Lung microvascular endothelial cell (primary cell): Measurements from ENCODE around the gene IRGQ. TPM values are rescaled to one million over a fixed set of nuclear protein-coding genes. Genes with fewer than 3 reads are reported as not detected.
"Not testable (repeated sequence)": the region's sequence is repeated elsewhere in the genome, so short reads cannot be mapped to it uniquely, and the experiment has no call there.

ENCODE experiments used
- DNase-seq, 2 donors: peaks; one replicate each; pipeline versions ENCODE4 v3.0.0 to v3.0.0-alpha.2; 2010; ENCODE audit warnings: low read depth in 2 of 2
- total RNA-seq: library from RNA; depleted of rRNA; stranded (reverse); fragments of >200 nt; gene quantifications from 2 replicates; pipeline ENCODE4 v1.2.1, GENCODE V29; 2014

Gene IRGQ, protein sequence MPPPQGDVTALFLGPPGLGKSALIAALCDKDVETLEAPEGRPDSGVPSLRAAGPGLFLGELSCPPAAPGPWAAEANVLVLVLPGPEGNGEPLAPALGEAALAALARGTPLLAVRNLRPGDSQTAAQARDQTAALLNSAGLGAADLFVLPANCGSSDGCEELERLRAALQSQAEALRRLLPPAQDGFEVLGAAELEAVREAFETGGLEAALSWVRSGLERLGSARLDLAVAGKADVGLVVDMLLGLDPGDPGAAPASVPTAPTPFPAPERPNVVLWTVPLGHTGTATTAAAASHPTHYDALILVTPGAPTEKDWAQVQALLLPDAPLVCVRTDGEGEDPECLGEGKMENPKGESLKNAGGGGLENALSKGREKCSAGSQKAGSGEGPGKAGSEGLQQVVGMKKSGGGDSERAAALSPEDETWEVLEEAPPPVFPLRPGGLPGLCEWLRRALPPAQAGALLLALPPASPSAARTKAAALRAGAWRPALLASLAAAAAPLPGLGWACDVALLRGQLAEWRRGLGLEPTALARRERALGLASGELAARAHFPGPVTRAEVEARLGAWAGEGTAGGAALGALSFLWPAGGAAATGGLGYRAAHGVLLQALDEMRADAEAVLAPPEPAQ
- 19.2 and 29.0 TPM in 2 replicates for total RNA-seq

DNA sequence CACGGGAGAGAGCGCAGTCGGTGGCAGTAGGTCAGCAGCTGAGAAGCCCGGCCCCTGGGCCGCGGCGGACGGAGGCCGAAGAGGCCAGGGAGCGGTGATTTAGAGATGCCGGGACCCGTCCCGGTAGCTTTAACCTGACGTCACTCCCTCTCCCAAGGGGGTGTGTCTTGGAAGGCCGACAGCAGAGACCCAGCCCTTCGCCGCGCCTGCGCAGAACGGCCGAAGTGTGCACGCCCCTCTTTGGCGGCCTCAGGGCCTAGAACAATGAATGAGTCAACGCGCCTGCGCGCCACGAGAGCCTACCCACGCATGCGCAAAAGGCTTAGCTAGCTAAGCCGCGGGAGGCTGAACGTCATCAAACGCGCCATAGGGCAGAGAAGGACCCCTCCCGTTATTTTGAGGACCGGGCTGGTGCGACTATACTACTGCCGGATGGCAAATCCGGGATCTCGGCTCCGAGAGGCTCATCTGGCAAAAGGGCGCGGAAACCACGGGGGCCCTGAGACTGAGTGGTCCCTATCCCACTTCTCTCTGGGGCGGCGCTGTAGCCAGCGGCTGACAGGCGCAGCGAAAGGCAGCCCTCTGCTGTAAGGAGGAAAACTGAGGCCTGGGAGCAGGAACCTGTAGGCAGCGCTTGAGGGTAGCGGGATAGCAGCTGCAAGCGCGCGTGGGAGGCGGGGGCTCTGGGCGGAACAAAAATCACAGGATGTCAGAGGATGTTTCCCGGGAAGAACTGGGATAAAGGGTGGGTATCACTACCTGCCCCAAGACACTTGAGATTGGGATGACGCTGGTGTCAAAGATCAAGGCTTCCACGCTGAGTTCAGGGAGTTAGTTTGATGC, at the start of gene IRGQ, which contains the start of gene ZNF576:
IRGQ (minus strand) TSS at position 136 of the 843 bp plus-strand sequence. CDS start 796 bp downstream, outside the sequence.
ZNF576 (plus strand) TSS at position 597 of the 843 bp plus-strand sequence. CDS start 514 bp downstream, outside the sequence.
- DNase-seq: peak; percentile 100

DNA sequence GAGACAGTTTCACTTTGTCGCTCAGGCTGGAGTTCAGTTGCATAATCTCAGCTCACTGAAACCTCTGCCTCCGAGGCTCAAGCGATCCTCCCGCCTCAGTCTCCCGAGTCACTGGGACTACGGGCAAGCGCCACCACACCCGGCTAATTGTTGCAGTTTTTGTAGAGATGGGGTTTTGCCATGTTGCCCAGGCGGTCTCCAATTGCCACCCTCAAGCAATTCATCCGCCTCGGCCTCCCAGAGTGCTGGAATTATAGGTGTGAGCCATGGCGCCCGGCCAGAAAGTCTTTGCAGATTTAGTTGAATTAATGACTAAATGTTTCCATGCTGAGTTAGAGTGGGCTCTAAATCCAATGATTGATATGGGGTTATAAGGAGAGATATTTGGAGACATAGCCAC, 48.2 kb upstream of the IRGQ start:
- no peak for DNase-seq

DNA sequence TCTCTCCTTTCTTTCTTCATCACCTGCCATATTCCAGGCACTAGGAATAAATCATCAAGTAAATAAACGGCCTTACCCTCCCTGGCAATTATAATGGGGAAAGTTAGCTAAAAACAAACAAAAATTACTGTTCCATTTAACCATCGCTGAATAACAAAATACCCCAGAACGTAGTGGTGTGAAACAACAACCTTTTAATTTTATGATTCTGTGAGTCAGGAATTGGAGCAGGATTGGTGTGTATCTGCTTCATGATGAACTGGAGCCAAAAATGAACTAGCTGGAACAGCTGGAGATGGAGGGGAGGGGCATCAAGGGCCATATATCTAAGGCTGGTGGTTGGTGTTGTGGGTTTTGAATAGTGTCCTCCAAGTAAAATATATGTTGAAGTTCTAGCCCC, 47.4 kb upstream of the IRGQ start:
- DNase-seq: no peak

DNA sequence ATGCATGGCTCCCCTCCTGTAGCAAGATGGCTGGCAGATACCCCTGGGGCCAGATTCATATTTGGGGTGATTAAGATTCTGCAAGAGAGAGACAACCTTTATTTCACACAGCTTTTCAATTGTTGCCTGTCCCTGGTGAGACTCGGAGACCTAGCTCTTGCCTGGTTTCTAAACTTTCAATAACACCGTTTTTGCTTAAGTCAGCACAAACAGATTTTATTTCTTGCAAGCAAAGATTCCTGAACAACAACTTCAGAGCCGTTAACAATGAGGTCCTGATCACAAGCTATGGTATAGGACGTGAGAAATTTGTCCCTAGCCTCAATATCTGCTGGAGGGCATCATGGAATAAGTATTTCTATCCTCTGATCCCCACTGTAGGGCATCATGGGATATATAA, 46.6 kb upstream of the IRGQ start:
- no peak for DNase-seq

DNA sequence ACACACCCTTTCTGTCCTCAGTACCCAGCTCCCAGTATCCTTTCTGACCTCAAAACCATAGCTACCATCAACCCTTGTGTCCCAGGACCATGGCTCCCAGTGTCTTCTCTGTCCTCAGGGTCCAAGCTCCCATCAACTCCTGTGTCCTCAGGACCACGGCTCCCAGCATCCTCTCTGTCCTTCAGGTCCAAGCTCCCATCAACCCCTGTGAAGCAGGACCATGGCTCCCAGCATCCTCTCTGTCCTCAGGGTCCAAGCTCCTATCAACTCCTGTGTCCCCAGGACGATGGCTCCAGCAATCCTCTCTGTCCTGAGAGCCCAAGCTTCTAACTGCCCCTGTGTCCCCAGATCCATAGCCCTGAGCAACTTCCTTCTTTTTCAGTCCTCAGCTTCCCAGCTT, 45.4 kb upstream of the IRGQ start:
- no peak for DNase-seq

DNA sequence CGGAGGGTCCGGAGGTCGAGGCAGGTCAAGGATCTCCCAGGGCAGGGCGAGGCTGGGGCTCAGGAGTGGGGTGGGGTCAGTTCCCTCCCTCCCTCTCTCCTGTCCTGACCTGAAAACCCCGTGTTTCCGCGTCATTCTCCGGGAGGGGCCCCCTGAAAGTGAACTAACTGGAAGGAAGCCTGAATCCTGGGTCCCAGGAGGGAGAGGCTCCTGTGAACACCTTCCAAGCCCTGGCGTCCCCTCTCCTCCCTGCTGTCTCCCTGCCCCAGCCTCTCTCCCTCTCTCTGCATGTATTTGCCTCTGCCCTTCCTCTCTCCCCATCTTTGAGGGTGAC, 44.5 kb upstream of the IRGQ start:
- DNase-seq: no peak

DNA sequence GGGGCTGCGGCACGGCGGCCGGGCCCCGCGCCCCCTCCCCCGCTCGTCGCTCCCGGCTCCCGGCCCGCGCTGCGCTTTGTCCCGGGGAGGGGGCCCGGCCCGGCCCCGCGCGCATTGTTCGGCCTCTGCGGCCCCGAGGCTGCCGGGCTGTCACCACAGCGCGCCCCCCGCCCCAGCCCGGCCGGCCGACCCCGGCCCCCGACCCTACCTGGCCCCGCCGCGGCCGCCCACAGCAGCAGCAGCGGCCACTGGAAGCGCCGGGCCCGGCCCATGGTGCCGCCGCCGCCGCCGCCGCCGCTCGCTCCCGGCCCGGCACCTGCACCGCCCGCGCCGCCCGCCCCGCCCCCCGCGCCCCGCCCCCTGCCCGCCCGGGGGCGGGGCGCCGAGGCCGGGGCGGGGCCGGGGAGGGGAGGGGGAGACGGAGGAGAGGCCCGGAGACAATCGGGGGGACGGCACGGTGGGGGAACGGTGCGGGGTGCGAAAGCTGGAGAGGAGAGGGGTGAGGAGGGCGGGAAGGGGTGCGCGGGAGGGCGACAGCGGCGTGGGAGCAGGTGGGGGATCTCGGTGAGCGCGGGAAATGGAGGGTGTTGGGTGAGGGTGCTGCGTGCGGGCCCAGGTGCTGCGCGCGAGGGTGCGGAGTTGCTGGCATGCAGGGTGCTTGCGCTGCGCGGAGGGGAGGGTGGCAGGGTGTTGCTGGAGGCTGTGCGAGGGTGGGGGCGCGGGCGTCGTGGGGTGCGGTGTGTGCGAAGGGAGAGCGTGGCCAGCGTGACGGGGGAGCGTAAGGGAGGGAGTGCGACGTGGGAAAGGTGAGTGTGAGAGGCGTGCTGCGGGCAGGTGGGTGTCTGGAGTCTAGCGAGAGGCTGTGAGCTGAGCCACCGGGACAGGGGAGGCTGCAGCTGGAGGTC, 43.8 kb upstream of the IRGQ start, which contains the start of gene CADM4:
CADM4 (minus strand) TSS at position 332 of the 905 bp plus-strand sequence; CDS start at position 272, 60 bp downstream.
- DNase-seq: peak in 1 of 2 donors; percentile 27

DNA sequence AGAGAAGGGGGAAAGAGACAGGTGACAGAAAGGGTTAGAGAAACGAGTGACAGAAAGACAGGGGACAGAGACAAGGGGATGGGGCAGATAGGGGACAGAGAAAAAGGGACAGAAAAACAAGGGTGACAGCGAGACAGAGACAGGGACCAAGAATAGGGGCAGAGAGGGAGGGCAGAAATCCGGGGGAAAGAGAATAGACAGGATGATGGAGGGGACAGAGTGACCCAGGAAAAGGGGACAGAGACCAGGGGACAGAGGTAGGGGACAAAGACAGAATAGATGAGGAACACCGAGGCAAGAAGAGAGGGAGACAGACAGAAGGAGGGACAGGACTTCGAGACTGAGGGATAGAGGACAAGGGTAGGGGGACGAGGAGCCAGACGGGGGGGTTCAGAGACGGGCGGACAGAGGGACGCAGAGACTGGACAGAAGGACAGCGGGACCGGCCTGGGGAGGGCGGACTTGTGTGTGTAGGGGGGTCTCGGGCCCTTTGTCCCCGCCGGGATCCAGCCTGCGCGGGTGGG, 43.1 kb upstream of the IRGQ start:
- DNase-seq: no peak

DNA sequence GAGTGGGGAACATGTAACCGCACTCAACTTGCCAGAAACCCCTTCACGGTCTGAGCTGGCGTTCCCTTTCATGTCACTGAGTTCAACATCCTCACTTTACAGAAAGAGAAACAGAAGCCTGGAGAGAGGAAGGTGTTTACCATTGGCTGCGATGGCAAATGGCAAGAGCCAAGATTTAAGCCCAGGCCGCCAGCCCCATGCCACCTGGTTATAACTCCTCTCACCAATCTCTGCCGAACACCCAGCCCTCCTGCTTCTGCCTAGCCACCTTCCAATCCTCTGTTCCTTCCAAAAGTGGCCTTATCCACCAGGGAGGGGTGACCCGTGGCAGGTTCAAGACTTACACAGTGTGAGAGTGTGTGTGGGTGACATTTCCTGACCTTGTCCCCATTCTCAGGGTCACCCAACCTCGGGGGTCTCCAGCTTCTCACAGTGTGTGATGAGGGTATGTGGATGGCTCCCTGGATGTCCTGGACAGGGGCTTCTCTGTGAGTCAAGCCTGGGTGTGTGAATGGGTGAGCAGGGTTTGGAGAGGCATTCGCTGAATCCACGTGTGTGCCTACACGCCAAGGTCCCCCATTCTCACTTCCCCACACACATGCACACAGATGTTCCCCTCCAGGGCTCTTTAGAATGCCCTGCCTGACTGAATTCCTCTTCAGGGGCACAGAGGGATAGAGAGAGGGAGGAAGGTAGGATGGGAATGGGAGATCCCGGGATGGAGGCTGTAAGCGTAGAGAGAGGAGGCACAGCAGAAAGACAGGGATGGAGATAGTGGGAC, 42.5 kb upstream of the IRGQ start:
- DNase-seq: no peak

DNA sequence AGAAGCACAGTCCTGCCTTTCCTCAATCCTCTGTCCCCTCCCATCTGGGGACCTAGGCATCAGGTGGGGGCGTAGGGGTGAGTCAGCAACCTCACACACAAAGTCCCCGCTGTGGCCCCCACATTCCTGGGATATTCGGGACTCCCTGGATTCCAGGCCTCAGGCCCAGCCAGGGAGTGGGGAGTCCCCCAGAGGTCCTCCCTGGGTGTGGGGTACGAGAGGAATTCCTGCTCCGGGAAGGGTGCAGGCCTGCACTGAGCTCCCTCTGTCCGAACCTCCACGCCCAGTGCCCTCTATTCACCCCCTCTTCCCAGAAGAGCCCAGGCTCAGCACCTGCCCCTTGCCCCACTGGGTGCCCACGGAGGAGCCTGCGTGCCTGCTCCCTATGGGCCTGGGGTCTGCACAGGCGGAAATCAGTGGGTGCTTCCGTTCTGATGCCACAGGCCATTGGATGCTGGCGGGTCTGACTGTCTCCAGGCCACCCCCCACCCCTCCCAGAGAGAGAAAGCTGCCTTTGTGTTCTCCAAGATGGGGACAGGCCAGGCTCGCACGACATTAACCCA, 40.3 kb upstream of the IRGQ start:
- no peak for DNase-seq

DNA sequence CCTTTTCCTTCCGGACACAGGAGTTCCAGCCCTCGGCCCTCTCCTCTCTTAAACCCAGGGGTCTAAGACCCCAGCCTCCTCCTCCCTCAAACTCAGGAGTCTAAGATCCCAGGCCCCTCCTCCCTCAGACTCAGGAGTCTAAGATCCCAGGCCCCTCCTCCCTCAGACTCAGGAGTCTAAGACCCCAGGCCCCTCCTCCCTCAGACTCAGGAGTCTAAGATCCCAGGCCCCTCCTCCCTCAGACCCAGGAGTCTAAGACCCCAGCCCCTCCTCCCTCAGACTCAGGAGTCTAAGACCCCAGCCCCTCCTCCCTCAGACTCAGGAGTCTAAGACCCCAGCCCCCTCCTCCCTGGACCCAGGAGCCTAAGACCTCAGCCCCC, 39.6 kb upstream of the IRGQ start:
- DNase-seq: not testable (repeated sequence)

DNA sequence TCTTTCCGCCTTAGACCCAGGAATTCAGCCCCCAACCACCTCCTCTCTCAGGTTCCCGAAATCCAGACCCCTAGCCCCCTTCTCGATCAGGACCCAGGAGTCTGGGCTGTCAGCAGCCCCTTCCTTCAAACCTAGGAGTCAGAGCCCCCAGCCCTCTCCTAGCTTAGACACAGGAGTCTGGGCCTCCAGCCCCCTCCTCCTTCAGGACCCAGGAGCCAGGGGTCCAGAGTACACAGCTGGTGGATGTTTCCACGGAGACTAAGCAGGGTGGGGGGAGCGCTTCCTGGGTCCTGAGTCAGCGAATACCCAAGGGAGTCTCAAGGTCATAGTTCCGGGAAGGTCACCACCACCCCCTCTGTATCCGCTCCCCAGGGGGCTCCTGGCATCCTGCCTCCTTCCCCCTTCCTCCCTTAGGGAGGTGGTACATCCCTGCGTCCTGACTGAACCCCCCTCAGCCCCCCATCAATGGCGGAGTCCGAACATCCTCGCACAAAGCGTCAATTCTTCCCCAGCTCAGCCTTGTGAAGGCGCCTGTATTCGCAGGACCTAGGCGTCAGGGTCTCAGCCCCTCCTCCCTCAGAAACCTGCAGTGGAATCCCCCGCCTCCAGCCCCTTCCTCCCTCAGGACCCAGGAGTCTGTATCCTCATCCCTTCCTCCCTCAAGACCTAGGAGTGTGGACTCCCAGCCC, 39.1 kb upstream of the IRGQ start:
- no peak for DNase-seq

DNA sequence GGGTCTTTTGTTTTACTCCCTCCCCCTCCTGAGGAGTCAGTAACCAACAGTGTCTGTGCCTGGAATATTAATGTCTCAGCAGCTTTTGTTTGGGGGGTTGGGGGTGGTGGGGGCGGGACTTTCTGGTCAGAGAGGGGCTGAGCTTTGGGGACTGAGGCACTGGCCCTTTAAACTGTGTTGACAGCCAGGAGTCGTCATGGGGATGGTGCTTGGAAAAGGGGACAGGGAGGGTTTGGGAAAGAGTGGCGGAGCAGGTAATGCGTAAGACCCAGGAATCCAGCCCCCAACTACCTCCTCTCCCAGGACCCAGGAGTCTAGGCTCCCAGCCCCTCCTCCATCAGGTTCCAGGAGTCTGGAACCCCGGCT, 38.6 kb upstream of the IRGQ start:
- DNase-seq: no peak

DNA sequence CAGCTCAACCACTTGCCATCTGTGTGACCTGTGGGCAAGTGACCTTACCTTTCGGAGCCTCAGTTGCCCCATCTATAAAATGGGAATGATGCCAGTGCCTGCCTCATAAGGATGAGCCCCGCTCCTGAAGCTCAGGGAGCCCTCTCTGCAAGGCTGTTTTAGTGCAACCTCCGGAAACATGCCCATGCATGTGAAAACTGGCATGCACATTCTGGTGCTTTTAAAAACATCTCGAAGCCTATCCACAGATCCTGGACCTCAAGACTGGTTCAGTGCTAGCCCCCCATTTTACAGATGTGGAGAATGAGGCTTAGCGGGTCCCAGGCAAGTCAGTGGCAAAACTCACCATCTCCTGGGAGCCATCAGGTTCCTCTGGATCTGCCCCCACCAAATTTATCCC, 38.1 kb upstream of the IRGQ start:
- no peak for DNase-seq

DNA sequence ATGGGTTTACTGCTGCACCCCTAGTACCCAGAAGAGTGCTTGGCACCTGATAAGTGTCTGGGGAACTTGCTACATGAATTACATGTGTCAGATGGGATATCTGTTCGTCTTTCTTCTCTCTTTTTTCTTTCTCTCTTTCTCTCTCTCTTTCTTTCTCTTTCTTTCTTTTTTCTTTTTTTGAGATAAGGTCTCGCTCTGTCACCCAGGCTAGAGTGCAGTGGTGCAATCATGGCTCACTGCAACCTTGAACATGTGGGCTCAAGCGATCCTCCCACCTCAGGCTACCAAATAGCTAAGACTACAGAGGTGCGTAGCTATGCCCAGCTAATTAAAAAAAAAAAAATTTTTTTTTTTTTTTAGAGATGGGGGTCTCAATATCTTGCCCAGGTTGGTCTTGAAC, 37.6 kb upstream of the IRGQ start:
- no peak for DNase-seq

DNA sequence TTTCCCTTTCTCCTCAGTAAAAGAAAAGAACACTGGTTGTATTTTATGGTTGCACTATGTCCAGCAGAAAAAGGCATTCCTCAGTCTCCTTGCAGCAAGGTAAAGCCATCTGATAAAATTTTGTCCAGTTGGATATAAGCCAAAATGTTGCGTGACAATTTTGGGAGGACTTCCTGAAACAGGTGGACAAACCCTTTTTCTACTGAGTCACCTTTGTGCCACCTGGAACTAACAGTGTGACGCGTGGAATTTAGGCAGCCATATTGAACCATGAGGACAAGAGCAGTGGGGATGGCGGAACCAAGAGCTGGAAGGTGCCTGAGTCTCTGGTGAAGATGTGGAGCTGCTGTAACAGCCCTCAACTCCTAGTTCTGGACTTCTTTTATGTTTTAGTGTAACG, 35.6 kb upstream of the IRGQ start:
- DNase-seq: no peak

DNA sequence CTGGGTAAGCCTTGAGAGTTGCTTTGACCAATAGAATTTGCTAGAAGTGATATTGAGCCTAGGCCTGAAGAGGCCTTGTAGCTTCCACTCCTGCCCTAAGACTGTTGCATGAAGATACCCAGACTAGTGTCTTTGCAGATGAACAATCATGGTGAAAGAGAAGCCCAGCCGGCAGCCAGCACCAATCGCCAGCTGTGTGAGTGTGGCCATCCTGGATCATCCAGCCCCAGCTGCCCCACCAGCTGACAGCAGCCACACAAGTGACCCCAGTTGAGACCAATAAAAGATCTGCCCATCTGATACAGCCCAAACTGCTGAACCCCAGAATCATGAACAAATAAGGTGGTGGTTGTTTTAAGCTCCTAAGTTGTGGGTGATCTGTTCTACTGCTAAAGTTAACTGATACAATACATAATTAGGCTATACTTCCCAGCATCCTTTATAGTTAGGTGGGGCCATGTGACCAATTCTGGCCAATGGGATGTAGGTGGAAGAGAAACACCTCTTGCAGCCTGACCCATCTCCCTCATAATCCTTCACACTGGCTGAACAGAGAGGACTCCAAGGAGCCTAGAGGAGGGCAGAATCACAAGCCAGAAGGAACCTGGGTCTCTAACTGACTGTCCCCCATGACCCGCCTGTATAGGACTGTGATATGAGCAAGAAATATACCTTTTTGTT, 32.9 kb upstream of the IRGQ start:
- no peak for DNase-seq

DNA sequence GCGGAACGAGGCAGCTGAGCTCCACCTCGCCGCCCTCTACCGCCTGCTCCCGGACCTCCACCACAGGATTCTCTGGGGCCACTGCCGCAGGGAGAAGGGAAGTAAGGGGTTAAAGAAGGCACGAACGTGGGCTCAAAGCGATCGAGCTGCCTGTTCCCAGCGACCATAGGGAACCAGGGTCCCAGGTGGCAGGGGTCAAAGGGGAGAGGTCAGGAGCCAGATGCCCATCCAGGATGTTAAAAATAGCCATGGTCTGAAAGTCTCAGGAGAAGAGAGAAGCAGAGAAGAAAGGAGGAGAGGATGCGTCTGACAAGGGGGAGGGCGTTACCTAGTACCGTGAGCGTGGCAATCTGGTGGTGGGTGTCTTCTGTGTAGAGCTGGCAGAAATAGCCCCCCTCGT, 30.9 kb upstream of the IRGQ start:
- no peak for DNase-seq
